Gastroesophageal sphincter (tissue), 3 donors: Measurements from ENCODE around the gene CD40.

ENCODE experiments used
- CTCF ChIP-seq, 4 experiments: fragments of 200-600 bp in 2 of 4; fragments of 450-650 bp in 2 of 4; sonication (generic) in 1 of 4; IDR thresholded peaks; one replicate each; pipeline ENCODE4 v1.5.1; 2017 to 2019; ENCODE audit warnings: antibody characterized with exemption in 4 of 4, mild to moderate bottlenecking in 2 of 4, moderate library complexity in 2 of 4
- POLR2A ChIP-seq, 2 donors: fragments of 450-650 bp; IDR thresholded peaks; one replicate each; pipeline ENCODE4 v1.6.1; 2017; ENCODE audit warnings: antibody characterized with exemption in 2 of 2, mild to moderate bottlenecking in 2 of 2, moderate library complexity in 1 of 2

- TF ChIP-seq POLR2A (IDR thresholded peaks at IDR 0.05) (no peak), CTCF (IDR thresholded peaks at IDR 0.05) (no peak)
Observed at GRCh38 chr20:46167080-46167479, 49.0 kb downstream of the CD40 start.
